ENCODE data around the gene PRR29.

PRR29 gene

DNA sequence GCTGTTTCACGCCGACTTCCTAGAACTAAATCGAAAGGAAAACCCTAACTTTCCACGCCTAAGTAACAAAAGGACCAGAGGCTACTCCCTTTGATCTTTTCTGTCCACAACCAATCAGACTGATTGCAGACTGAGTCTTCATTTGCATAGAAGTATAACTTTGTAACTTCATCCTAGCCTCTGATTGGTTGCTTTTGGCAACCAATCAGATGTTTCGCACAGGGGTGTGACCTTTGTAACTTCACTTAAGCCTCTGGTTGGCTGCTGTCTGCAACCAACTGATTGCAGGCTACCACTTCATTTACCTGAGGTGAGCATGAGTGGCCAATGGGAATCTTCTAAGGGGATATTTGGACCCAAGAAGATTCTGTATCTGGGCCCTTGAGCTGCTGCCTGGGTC lies 39.7 kb downstream of the PRR29 start:
- TF ChIP-seq, protein P1, sequence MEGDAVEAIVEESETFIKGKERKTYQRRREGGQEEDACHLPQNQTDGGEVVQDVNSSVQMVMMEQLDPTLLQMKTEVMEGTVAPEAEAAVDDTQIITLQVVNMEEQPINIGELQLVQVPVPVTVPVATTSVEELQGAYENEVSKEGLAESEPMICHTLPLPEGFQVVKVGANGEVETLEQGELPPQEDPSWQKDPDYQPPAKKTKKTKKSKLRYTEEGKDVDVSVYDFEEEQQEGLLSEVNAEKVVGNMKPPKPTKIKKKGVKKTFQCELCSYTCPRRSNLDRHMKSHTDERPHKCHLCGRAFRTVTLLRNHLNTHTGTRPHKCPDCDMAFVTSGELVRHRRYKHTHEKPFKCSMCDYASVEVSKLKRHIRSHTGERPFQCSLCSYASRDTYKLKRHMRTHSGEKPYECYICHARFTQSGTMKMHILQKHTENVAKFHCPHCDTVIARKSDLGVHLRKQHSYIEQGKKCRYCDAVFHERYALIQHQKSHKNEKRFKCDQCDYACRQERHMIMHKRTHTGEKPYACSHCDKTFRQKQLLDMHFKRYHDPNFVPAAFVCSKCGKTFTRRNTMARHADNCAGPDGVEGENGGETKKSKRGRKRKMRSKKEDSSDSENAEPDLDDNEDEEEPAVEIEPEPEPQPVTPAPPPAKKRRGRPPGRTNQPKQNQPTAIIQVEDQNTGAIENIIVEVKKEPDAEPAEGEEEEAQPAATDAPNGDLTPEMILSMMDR (IDR thresholded peaks at IDR 0.05; ENCODE audit: low read depth, low read length, missing control alignments) = no peak
- H3K4me3 ChIP-seq (replicated peaks; ENCODE audit: low read depth, low read length) = no peak overlapping the region
- DNase-seq (ENCODE audit: extremely low read depth, low read depth) = no peak

DNA sequence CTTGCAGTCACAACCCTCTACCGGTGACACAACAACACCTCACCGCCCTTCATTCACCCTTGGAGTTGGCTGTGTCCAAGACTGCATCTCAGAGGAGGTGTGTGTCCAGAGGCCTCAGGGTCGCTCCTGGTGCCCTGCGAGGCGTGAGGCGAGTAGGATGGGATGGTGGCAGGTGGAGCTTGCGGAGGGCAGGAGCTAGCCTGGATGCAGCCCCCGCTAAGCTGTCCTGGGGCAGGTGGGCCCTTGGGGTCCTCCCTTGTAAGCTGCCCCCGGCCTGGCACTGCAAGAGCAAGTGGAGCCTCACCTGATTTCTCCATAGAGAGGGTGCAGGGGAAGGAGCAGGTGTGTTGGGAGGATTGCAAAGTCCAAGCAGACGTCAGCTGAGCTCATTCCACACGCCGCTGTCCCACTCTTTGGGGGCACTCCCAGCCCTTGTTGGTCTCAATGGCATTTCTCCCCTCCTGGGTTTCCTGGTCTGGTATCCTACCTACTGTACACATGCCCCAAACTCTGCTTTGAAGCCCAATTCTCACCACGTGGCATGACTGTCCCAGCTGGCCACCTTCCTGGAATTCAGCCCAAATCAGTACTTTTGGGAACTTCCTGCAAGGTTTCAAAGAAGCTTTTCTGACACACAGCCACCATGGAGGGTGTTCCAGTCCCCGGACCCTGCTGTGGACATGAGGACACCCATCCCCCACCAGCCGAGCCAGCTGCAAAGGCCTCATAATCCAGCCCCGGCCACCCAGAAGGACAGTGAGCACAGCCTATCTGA lies 40.4 kb downstream of the PRR29 start:
- TF ChIP-seq, protein P1 (IDR thresholded peaks at IDR 0.05; ENCODE audit: low read depth, low read length, missing control alignments) = no peak
- no peak for DNase-seq (ENCODE audit: extremely low read depth, low read depth)
- no peak overlapping the region for H3K4me3 ChIP-seq (replicated peaks; ENCODE audit: low read depth, low read length)

DNA sequence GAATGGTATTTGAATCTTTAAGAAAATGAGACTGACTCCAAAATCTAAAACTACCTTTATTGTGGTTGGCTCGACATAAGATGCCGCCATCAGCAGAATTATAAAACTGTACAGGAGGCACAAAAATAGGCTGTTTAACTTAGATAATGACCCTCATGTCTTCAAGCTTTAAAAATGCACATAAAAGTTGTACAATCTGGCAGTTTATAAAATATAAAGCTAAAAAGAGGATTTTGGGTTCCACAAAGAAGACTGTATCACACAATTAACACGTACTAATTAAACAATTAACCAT lies 40.9 kb downstream of the PRR29 start:
- TF ChIP-seq, protein P1 (IDR thresholded peaks at IDR 0.05; ENCODE audit: low read depth, low read length, missing control alignments) = no peak
- DNase-seq (ENCODE audit: extremely low read depth, low read depth) = no peak
- H3K4me3 ChIP-seq (replicated peaks; ENCODE audit: low read depth, low read length) = no peak overlapping the region

DNA sequence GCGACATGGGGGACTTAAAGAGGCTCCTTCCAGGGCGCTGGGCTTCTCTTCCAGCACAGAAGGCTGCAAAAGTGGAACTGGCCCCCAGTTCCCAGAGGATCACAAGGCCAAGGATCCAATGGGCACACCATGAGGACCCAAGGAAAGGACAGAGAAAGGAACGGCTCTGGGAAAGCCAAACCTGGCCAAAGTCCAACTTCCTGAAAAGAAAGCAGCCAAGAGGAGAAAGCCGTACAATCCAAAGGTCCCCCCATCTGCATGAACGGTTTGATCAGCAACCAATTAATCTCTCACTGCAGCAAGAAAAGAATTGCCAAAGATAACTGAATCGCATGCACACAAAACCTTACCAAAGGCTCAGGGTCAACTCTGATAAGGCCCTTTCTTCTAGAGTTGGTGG lies 42.1 kb downstream of the PRR29 start:
- TF ChIP-seq, protein P1 (IDR thresholded peaks at IDR 0.05; ENCODE audit: low read depth, low read length, missing control alignments) = no peak

DNA sequence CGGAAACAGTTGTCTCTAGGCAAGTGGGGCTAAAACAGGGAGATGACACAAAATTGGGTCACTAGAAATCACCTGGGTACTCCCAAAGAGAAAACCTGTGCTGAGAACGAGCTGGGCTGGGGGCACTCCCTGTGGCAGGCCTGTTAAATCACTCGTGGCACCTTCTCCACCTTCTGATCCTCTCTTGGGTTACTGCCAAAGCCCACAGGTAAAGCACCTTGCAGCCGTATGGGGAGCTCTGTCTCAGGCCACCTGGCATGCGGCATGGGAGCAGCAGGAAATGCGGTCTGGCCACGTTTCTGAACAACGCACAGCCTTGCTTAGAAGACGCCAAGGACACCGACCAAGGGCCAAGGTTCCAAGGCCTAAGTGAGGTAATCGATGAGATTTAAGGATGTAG lies 43.8 kb downstream of the PRR29 start:
- no peak for DNase-seq (ENCODE audit: extremely low read depth, low read depth)
- TF ChIP-seq, protein P1 (IDR thresholded peaks at IDR 0.05; ENCODE audit: low read depth, low read length, missing control alignments) = no peak

More for the DNA sequence above, 42.1 kb downstream of the PRR29 start:
- H3K4me3 ChIP-seq (replicated peaks; ENCODE audit: low read depth, low read length) = no peak overlapping the region
- no peak for DNase-seq (ENCODE audit: extremely low read depth, low read depth)

DNA sequence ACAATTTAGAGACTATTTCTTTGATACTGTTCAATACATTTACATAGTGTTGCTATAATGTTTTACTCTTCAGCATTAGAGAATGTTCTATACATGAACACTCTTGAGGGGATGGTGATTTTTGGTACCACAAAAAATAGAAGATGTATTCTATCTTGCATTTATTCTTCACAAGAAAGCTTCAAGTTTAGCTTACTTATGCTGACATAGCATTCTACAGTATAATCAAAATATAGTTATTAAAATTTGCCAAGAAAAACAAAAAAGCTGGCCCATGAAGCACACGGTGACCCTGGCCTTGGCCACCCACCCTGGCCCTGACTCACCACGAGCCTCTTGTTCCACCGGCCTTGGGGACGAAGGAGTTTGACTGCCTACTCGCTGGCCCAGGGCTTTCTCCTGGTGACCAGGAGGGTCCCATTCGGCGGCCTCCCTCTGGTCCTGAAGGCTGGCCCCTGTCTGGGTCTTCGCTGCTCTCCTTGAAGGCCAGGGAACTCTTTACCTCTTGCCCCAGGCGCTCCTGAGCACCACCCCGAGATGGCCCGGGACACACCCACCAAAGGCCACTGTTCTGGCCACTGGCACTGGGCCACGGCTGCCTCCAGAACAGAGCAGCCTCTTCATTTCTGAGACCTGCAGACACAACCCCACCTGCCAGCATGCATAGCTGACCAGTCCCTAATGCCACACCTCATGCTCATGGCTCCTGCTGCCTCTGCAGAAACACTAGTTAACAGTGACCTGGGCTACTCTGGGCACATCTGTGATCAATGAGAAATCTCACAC lies 44.7 kb downstream of the PRR29 start:
- TF ChIP-seq, protein P1 (IDR thresholded peaks at IDR 0.05; ENCODE audit: low read depth, low read length, missing control alignments) = no peak
- H3K4me3 ChIP-seq (replicated peaks; ENCODE audit: low read depth, low read length) = no peak overlapping the region
- DNase-seq (ENCODE audit: extremely low read depth, low read depth) = no peak

More for the DNA sequence above, 43.8 kb downstream of the PRR29 start:
- H3K4me3 ChIP-seq (replicated peaks; ENCODE audit: low read depth, low read length) = no peak overlapping the region

Measured in HFF-Myc (cell line).